ENCODE results near the gene BMP8A.

DNA sequence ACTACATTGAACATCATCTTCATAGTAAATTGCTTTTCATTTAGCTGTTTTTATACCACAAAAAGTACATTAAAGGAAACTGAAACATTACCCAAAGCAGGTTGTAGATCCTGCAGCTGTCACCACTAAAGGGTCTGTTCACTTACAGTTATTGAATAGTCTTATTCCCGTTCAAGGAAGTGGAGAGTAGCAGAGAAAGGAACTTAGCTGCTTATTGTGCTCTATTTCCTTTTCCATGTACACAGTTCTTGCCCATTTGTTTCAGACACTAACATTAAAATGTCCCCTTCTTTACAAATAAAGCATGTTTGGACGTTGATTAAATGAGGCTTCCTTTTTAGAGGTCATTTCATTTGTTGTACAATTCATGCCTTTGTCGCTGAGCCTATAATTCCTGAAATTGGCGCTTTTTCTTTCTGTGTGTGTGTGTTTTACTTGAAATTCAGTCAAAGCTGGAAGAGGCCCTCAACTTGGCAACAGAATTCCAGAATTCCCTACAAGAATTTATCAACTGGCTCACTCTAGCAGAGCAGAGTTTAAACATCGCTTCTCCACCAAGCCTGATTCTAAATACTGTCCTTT, 44.4 kb upstream of the BMP8A start:
- TF ChIP-seq, protein P1, sequence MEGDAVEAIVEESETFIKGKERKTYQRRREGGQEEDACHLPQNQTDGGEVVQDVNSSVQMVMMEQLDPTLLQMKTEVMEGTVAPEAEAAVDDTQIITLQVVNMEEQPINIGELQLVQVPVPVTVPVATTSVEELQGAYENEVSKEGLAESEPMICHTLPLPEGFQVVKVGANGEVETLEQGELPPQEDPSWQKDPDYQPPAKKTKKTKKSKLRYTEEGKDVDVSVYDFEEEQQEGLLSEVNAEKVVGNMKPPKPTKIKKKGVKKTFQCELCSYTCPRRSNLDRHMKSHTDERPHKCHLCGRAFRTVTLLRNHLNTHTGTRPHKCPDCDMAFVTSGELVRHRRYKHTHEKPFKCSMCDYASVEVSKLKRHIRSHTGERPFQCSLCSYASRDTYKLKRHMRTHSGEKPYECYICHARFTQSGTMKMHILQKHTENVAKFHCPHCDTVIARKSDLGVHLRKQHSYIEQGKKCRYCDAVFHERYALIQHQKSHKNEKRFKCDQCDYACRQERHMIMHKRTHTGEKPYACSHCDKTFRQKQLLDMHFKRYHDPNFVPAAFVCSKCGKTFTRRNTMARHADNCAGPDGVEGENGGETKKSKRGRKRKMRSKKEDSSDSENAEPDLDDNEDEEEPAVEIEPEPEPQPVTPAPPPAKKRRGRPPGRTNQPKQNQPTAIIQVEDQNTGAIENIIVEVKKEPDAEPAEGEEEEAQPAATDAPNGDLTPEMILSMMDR (IDR thresholded peaks at IDR 0.05; ENCODE audit: insufficient read depth, low read length, poor library complexity, severe bottlenecking), result no peak
- TF ChIP-seq EZH2phosphoT487 (conservative IDR thresholded peaks at IDR 0.05; ENCODE audit: low read length), result no peak
